Cerebellar nuclear complex (tissue), 1 donor: Measurements from ENCODE around the gene VCP.
A peak's percentile ranks its signal among the peaks of the same experiment; 100 is the strongest.

Source experiments
- DNase-seq, 2 experiments: peaks; one replicate each; lab custom pipeline; 2025; lab: John Stamatoyannopoulos, UW

Gene VCP

GRCh38 chr9:35103660-35104191 is 31.3 kb upstream of the VCP start:
- DNase-seq, result no peak

GRCh38 chr9:35102769-35103659 is 30.6 kb upstream of the VCP start, which contains the start of gene STOML2:
STOML2 (minus strand) TSS chr9:35103131; CDS start chr9:35103094, 37 bp downstream.
- peak; percentile 93 to 99 for DNase-seq

GRCh38 chr9:35102465-35102768 is 30.0 kb upstream of the VCP start:
- DNase-seq, result no peak

GRCh38 chr9:35097573-35097972 is 25.1 kb upstream of the VCP start:
- DNase-seq, result no peak

DNA sequence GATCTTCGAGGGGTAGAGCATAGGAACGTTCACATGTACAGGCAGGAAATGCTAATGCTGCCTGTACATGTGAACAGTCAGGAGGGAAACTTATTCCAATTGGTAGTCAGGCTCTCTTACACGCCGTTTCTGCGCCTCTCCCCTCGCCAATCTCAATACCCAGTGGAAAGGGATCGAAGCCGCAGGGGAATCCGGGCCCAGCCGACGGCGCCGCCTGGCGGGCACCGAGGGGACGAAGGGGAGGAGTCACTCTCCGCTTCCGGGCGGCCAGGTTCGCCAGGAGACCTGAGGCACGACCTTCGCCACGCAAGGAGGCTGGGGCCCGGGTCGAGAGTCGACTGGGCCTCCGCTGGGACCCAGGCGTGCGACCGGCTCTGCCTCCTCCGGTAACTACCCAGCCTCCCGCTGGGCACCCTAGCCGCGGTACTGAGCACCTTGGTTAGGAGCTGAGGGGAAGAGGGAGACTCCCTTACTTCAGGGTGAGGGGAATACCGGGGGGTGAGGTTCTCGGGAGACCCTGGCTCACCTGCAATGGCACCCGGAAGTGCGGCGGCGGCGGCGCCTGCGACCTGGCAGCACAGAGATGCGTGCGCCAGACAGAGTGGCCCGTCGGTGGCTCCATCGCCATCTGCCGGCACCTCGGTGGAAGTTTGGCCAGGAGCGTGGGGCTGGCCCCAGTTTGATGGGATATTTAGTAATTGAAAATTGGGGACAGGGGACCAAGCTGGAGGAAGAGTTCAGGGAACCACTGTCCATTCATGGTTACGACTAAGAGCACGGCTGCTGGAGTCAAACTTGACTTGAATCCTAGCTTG is 23.8 kb upstream of the VCP start, which contains the start of gene PIGO:
TSS of gene PIGO (minus strand) at position 557 of the 815 bp plus-strand sequence. CDS start 1,026 bp downstream, outside the sequence.
- DNase-seq, result peak; percentile 22 to 44

- no peak for DNase-seq
Observed at GRCh38 chr9:35091536-35091935, 19.1 kb upstream of the VCP start.

- DNase-seq, result no peak
Observed at GRCh38 chr9:35089434-35089833, 17.0 kb upstream of the VCP start.

DNA sequence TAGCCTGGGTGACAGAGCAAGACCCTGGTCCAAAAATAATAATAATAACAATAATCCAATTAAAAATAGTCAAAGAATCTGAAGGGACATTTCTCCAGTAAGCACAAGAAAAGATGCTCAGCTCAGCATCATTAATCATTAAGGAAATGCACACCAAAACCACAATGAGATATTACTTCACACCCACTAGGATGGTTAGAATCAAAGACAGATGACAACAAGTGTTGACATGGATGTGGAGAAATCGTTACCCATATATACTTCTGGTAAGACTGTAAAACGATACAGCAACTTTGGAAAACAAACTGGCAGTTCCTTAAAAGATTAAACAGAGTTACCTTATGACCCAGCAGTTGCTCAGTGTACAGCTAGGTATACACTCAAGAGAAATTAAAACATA is 12.7 kb upstream of the VCP start:
- DNase-seq, result no peak

GRCh38 chr9:35079426-35080341 is 7.3 kb upstream of the VCP start, which contains the start of gene FANCG:
FANCG (minus strand) TSS chr9:35079942; CDS start chr9:35079524, 418 bp downstream.
- DNase-seq, result peak; percentile 24 to 79

DNA sequence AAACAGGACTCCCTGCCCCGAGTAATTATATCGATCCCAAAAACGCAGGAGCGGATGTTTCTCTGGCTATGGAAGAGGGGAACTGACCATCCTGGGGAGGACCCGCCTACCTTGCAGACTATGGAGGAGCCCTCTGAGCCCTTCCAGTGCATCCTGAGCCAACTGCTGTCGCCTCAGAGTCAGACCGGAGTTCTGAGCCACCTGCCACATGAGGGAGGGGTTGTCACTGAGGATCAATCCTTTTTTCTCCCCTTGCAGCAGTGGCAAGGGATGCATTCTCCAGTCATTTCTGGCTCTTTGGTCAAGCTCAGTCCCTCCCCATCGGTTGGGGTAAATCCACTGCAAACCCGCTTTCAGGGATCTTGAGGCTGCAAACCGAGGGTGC is 6.6 kb upstream of the VCP start:
- no peak for DNase-seq

DNA sequence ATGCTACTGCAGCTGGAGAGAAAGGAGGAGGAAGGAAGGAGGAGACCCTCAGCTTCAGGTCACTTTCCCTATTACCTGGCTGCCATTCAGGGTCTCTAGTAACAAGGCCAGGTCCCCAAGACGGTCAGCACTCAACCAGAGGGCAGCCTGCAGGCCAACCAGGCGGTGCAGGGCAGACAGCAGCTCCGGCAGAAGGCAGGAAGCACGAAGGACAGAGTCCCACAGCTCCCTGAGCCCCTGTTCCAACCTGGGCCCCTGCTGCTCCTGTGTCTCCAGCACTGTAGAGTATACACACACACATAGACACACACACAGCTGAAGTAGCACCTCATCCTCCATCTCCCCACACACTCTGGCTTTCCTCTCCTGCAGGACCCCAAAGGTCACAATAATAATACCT is 5.6 kb upstream of the VCP start:
- no peak for DNase-seq

- DNase-seq, result no peak
Observed at GRCh38 chr9:35076848-35077247, 4.4 kb upstream of the VCP start.

- no peak for DNase-seq
Observed at GRCh38 chr9:35075358-35075757, 2.9 kb upstream of the VCP start.

- DNase-seq, result no peak
Observed at GRCh38 chr9:35074791-35075190, 2.4 kb upstream of the VCP start.

DNA sequence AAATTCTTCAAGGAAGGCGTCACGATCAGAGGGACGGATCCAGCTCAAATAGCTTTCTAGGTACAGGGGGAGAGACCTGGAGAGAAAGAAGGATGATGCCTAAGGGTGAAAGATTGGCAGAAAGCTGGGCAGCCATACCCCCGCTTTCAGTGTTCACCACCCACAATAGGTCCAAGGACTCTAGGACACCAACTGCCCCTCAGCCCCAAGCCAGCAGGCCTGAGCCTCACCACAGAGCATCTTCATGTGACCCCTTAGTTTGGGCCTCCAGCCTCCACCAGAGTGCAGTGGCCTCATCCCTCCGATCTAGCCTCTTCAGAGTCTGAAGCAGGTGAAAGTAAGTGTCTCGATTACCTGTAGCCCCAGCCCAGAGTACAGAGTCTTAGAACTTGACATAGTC is 1.7 kb upstream of the VCP start:
- DNase-seq, result no peak

DNA sequence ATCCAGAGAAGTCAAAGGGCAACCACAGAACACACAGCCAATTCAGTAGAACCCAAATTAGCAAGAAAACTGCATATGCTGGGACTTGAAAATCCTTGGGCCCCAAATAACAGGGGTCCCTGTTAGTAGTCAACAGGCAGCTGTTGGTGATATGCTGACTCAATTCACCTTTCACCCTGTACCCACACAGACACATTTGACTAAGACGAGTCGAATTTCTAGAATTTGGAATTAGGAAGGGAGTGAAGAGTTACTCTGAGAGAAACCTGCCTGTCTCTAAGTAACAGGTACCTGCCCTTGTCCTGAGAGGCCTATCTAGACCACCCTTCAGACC is 821 bp upstream of the VCP start:
- DNase-seq, result no peak

GRCh38 chr9:35071814-35072460 is 488 bp downstream of the VCP start:
- DNase-seq, result no peak

DNA sequence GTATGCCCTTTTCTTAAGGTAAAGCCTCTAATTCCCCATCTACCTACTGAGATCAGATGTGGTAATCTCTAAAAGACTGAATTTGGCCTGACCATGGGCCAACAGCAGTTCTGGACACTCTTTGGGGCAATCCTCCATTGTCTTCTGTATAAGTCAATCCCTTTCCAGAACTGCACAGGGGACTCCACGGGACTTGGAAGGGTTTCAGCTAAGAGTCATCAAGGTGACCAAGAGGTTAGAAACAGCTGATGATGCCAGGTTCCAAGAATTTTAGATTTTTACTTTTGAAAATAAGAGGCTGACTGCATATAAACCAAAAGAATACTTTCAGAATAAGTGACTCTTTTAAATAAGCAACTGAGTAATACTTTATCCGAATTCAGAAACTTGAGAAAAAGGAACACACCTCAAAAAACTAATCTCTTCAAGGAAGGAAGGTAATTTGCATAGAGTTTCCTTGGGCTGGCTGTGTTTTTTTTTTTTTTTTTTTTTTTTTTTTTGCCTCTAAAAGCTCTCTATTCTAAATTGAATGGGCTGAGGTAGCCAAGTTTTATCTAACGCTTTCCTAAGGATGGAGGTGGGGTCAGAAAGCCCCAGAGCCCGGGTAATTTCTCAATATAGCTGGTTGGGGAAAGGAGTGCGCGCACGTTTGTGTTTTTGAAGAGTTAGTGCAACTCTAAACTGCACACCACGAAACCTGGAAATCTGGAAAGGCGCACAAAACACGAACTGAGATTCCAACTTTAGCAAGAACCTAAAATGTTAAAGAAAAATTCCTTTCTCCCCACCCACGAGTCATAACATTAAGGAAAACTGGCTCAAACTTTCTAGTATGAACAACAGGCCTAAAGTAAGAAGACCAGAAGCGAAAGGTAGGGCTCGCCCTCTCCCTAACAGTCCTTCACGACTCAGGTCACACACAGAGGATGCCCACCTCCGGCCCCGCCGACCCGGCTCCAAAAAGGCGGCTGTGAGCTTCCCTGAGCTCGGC is 1.3 kb downstream of the VCP start:
- DNase-seq, result no peak

GRCh38 chr9:35069020-35069419 is 3.4 kb downstream of the VCP start:
- DNase-seq, result no peak

DNA sequence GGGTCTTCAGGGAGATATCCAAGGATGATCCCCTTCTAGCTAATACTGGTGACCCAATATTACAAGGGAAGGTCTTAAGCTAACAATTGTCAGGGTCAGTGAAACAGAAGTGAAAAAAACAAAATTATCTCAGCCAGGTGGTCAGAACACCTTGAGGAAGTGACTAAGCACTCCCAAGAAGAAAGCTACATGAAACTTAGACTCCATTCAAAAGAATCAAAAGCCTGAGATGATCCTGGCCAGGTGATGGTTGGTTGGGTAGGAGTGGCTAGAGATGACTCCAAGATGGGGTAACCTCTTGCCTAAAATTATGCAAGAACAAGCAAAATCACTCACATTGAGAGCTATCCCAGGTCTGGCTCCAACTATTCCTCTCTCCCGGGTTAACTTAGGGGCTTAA is 5.4 kb downstream of the VCP start:
- no peak for DNase-seq
